Neuronal stem cell (in vitro differentiated cells): ENCODE data around the gene KRT6C.
A peak's percentile ranks its signal among the peaks of the same experiment; 100 is the strongest.

Experiments used
- DNase-seq: peaks from one replicate; pipeline ENCODE4 v3.0.0-alpha.2; 2013; ENCODE audit warnings: low spot score
- H2AFZ ChIP-seq: one replicate; pipeline ENCODE4 v1.6.1; 2013; ENCODE audit warnings: mild to moderate bottlenecking, low read length, inconsistent platforms
- H2AK5ac ChIP-seq: 2 replicates; pipeline ENCODE4 v1.6.1; 2013; ENCODE audit warnings: low read depth, mild to moderate bottlenecking, inconsistent platforms, low read length, moderate library complexity, mixed read lengths
- H2BK120ac ChIP-seq: 2 replicates; pipeline ENCODE4 v1.6.1; 2013; ENCODE audit warnings: low read depth, mild to moderate bottlenecking, inconsistent platforms, low read length, moderate library complexity, mixed read lengths
- H2BK12ac ChIP-seq: one replicate; pipeline ENCODE4 v1.6.1; 2013; ENCODE audit warnings: low read length, inconsistent platforms
- H2BK15ac ChIP-seq: 2 replicates; pipeline ENCODE4 v1.6.1; 2013; ENCODE audit warnings: mild to moderate bottlenecking, low read length, inconsistent platforms, mixed read lengths
- H2BK5ac ChIP-seq: one replicate; pipeline ENCODE4 v1.6.1; 2013; ENCODE audit warnings: inconsistent platforms, mild to moderate bottlenecking, low read length, moderate library complexity
- H3K14ac ChIP-seq: one replicate; pipeline ENCODE4 v1.6.1; 2013; ENCODE audit warnings: low read length, inconsistent platforms
- H3K18ac ChIP-seq: 2 replicates; pipeline ENCODE4 v1.6.1; 2013; ENCODE audit warnings: low read length, inconsistent platforms
- H3K23ac ChIP-seq: 2 replicates; pipeline ENCODE4 v1.6.1; 2013; ENCODE audit warnings: low read depth, mild to moderate bottlenecking, mixed read lengths, low read length, inconsistent platforms; ENCODE audit not compliant: poor library complexity
- H3K27ac ChIP-seq: replicated peaks from 3 replicates; pipeline ENCODE4 v1.5.1; 2013; ENCODE audit warnings: low read length, inconsistent platforms
- H3K27me3 ChIP-seq, 3 experiments: 2 replicates each; pipeline ENCODE4 v1.6.1; 2013; ENCODE audit warnings: low read length in 3 of 3, mild to moderate bottlenecking in 2 of 3, inconsistent platforms in 1 of 3, low read depth in 1 of 3, mixed read lengths in 1 of 3, moderate library complexity in 1 of 3; ENCODE audit not compliant: control insufficient read depth in 3 of 3, insufficient read depth in 3 of 3
- H3K36me3 ChIP-seq, 2 donors: replicated peaks in 1 of 2; 2 replicates each; pipeline ENCODE4 v1.6.1; 2013; ENCODE audit warnings: low read length in 2 of 2; ENCODE audit not compliant: control insufficient read depth in 2 of 2, insufficient read depth in 2 of 2
- H3K4ac ChIP-seq: 2 replicates; pipeline ENCODE4 v1.6.1; 2013; ENCODE audit warnings: inconsistent platforms, mild to moderate bottlenecking, low read length, moderate library complexity
- H3K4me1 ChIP-seq, 2 donors: 1 replicate in 1 of 2; 2 replicates in 1 of 2; pipeline ENCODE4 v1.6.1; 2013; ENCODE audit warnings: low read length in 2 of 2, low read depth in 1 of 2; ENCODE audit not compliant: control insufficient read depth in 2 of 2, insufficient read depth in 1 of 2
- H3K4me2 ChIP-seq: one replicate; pipeline ENCODE4 v1.6.1; 2013; ENCODE audit warnings: mild to moderate bottlenecking, low read length, inconsistent platforms; ENCODE audit not compliant: insufficient read depth, poor library complexity, severe bottlenecking
- H3K4me3 ChIP-seq, 2 donors: 2 replicates each; pipeline ENCODE4 v1.5.1; 2013; ENCODE audit warnings: low read length in 2 of 2, mild to moderate bottlenecking in 2 of 2, inconsistent platforms in 1 of 2, moderate library complexity in 1 of 2
- H3K79me1 ChIP-seq: one replicate; pipeline ENCODE4 v1.6.1; 2013; ENCODE audit warnings: low read depth, mild to moderate bottlenecking, inconsistent platforms, low read length, moderate library complexity
- H3K9ac ChIP-seq: one replicate; pipeline ENCODE4 v1.6.1; 2013; ENCODE audit warnings: mild to moderate bottlenecking, low read depth, low read length, inconsistent platforms; ENCODE audit not compliant: poor library complexity
- H3K9me3 ChIP-seq, 2 donors: replicated peaks in 1 of 2; 2 replicates each; pipeline versions ENCODE3 to v1.6.1; 2013; ENCODE audit warnings: low read length in 2 of 2, mild to moderate bottlenecking in 2 of 2, inconsistent platforms in 1 of 2, low read depth in 1 of 2, mixed read lengths in 1 of 2, moderate library complexity in 1 of 2; ENCODE audit not compliant: control insufficient read depth in 2 of 2, insufficient read depth in 1 of 2
- H4K8ac ChIP-seq: one replicate; pipeline ENCODE4 v1.6.1; 2013; ENCODE audit warnings: low read depth, mild to moderate bottlenecking, inconsistent platforms, low read length, moderate library complexity
- H4K91ac ChIP-seq: one replicate; pipeline ENCODE4 v1.6.1; 2013; ENCODE audit warnings: low read length, low read depth, mild to moderate bottlenecking, inconsistent platforms; ENCODE audit not compliant: poor library complexity
- WGBS, 2 donors: extraction: QIAGEN DNeasy Blood & Tissue Kit; methylation state at CpG; one replicate each; pipeline ENCODE4 v1.1.7; 2013; ENCODE audit warnings: missing lambda C conversion rate in 2 of 2, mixed read lengths in 1 of 2; ENCODE audit not compliant: insufficient read length in 2 of 2, insufficient replicate concordance in 1 of 2; ENCODE audit errors: extremely low coverage in 2 of 2; 5-methylcytosine and 5-hydroxymethylcytosine counted together

KRT6C gene

DNA sequence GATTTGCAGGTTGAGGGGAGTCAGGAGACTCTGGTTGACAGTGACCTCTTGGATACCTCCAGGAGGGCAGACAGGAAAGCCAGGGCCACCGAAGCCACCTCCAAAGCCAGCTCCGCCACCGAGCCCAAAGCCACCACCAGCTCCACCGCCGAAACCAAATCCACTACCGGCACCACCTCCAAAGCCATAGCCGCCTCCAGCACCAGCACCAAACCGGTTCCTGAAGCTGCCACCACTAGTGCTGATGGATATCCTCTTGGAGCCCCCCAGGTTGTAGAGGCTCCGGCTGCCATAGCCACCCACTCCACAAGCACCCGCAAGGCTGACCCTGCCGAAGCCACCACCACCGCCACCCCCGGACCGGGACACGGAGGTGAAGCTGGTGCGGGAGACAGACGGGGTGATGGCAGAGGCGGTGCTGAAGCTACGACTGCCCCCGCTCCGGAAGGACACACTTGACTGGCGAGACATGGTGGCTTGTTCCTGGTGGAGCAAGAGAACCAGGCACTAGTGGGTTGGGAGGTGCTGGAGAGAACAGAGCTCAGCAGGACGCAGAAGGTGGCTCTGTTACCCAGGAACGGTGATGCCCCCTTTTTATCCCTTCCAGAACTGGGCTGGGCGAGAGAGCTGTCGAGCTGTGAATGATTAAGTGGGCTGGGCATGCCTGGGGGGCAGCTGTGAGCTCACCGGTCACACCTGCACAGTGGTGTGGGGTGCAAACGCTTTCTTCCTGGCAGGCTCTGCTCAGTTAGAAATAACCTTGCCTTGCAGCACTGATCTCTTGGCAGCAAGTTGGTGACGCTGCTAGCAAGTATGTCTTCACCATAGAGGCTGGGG lies 46.4 kb upstream of the KRT6C start, which contains the start of gene KRT5:
KRT5 (minus strand) TSS at position 569 of the 837 bp plus-strand sequence; CDS start at position 471, 98 bp downstream.
- no peak within 1 kb of the TSS for H2AFZ ChIP-seq
- H3K18ac ChIP-seq: no peak within 1 kb of the TSS
- H2BK15ac ChIP-seq: no peak within 1 kb of the TSS
- H3K9me3 ChIP-seq: no peaks in the 10 kb centered on the region
- DNase-seq: no peak
- H4K91ac ChIP-seq: no peak within 1 kb of the TSS
- H3K79me1 ChIP-seq: no peaks in the 10 kb centered on the region
- peak within 1 kb of the TSS; percentile 12 for H2BK12ac ChIP-seq
- H3K27me3 ChIP-seq: peaks cover 0 to 7% (median 0%) of the 10 kb centered on the region in 3 experiments
- no peak within 1 kb of the TSS for H3K4me2 ChIP-seq
- H3K23ac ChIP-seq: no peak within 1 kb of the TSS
- no peaks in the 10 kb centered on the region for H3K36me3 ChIP-seq
- peaks cover 0 to 8% of the 10 kb centered on the region in 2 donors for H3K4me1 ChIP-seq
- H2AK5ac ChIP-seq: peak within 1 kb of the TSS; percentile 56
- no CpG with 5 or more reads among the region's 29 CpGs for WGBS, 2 donors
- H3K9ac ChIP-seq: no peak within 1 kb of the TSS
- no peak within 1 kb of the TSS for H2BK5ac ChIP-seq
- H3K27ac ChIP-seq: no peak within 1 kb of the TSS
- H2BK120ac ChIP-seq: no peak within 1 kb of the TSS
- no peak within 1 kb of the TSS for H3K4ac ChIP-seq
- H4K8ac ChIP-seq: no peak within 1 kb of the TSS
- no peak within 1 kb of the TSS for H3K4me3 ChIP-seq
- peak within 1 kb of the TSS; percentile 23 for H3K14ac ChIP-seq

DNA sequence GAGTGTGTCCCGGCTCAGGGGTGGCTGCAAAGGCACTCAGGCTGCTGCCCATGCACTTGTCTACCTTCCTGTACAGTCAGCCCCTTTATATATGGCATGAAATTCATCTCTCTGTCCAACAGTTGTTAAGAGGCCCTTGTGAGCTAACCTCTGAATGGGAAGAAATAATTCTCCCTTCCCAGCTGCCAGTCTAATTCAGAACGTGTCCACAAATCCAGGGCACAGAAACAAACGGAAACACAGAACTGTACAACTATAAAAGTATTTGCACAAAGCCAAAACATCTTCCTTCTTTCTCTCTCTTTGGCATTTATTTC lies 45.7 kb upstream of the KRT6C start:
- Histone ChIP-seq H2BK120ac (no peak overlapping the region), H3K27ac (no peak overlapping the region), H4K91ac (no peak overlapping the region), H2BK15ac (no peak overlapping the region), H3K4me3 (no peak overlapping the region), H3K9me3 (no peaks in the 10 kb centered on the region), H2AFZ (no peak overlapping the region), H3K18ac (no peak overlapping the region), H2BK5ac (no peak overlapping the region), H3K4me2 (no peak overlapping the region), H3K4ac (no peak overlapping the region), H3K79me1 (no peaks in the 10 kb centered on the region), H3K36me3 (no peaks in the 10 kb centered on the region), H4K8ac (no peak overlapping the region), H3K27me3 (peaks cover 0 to 7% (median 0%) of the 10 kb centered on the region in 3 experiments), H3K14ac (no peak overlapping the region), H3K9ac (no peak overlapping the region), H3K4me1 (peaks cover 0 to 6% of the 10 kb centered on the region in 2 donors), H3K23ac (no peak overlapping the region), H2BK12ac (no peak overlapping the region), H2AK5ac (no peak overlapping the region)
- DNase-seq: no peak
- no CpG with 5 or more reads among the region's 3 CpGs for WGBS, 2 donors

DNA sequence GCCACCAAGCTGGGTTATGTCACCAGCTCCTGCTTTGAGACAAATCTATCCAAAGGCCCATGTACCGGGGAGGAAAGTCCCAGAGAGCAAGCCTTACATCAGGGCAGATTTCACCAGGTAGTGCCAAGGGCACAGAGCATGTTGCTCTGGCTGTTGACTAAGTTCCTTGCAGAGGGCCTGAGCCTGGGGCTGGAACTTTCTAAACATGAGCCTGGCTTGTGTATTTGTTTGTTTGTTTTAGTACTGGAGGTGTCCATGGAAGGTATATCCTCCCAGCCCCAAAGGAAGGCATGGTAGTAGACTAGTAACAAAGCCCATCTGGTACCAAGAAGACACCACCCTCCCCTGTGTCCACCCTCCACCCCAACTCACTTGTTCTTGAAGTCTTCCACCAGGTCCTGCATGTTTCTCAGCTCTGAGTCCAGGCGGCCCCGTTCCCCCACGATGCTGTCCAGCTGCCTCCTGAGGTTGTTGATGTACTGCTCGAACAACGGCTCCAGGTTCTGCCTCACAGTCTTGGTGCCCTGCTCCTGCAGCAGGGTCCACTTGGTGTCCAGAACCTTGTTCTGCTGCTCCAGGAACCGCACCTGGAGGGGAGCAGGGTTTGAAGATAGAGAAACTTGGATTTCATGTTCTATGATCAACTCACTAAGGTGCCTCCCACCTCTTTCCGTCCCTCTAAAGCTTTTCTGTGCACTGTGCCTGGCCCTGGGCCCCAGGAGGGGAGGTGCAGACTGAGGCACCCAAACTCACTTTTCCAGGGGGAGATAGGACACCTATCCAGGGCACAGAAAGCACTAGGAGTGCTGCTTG lies 45.2 kb upstream of the KRT6C start:
- WGBS, 2 donors: no CpG with 5 or more reads among the region's 8 CpGs
- DNase-seq: no peak
- Histone ChIP-seq H3K14ac (no peak overlapping the region), H3K23ac (no peak overlapping the region), H2AFZ (no peak overlapping the region), H3K27me3 (peaks cover 0 to 7% (median 0%) of the 10 kb centered on the region in 3 experiments), H2BK5ac (no peak overlapping the region), H4K91ac (no peak overlapping the region), H3K79me1 (no peaks in the 10 kb centered on the region), H3K9me3 (no peaks in the 10 kb centered on the region), H3K36me3 (no peaks in the 10 kb centered on the region), H3K4me3 (no peak overlapping the region), H2BK120ac (no peak overlapping the region), H3K27ac (no peak overlapping the region), H3K18ac (no peak overlapping the region), H3K4me1 (peaks cover 0 to 2% of the 10 kb centered on the region in 2 donors), H2BK12ac (no peak overlapping the region), H3K4ac (no peak overlapping the region), H2AK5ac (no peak overlapping the region), H3K9ac (no peak overlapping the region), H4K8ac (no peak overlapping the region), H3K4me2 (no peak overlapping the region), H2BK15ac (no peak overlapping the region)

DNA sequence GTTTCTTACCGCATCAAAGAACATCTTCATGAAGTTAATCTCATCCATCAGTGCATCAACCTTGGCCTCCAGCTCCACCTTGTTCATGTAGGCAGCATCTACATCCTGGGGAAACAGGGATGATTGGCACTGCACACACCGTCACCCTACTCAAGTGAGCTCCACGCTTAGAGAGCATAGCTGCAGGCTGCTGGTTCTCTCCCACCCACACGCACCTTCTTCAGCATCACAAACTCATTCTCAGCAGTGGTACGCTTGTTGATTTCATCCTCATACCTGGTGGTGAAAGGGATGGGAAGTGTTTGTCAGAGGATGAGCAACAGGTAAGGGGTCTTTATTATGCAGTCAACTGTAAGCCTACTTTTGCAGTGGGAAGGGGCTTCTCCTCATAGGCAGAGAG lies 44.3 kb upstream of the KRT6C start:
- Histone ChIP-seq H2BK5ac (no peak overlapping the region), H3K36me3 (no peaks in the 10 kb centered on the region), H2AK5ac (no peak overlapping the region), H2BK12ac (no peak overlapping the region), H2AFZ (no peak overlapping the region), H3K4ac (no peak overlapping the region), H3K27me3 (peaks cover 0 to 7% (median 0%) of the 10 kb centered on the region in 3 experiments), H4K91ac (no peak overlapping the region), H3K4me1 (peaks cover 0 to 2% of the 10 kb centered on the region in 2 donors), H4K8ac (no peak overlapping the region), H3K4me2 (no peak overlapping the region), H3K4me3 (peak overlapping the region in 1 of 2 donors; percentile 25), H3K79me1 (no peaks in the 10 kb centered on the region), H3K9ac (no peak overlapping the region), H2BK120ac (no peak overlapping the region), H3K23ac (no peak overlapping the region), H3K14ac (no peak overlapping the region), H3K18ac (no peak overlapping the region), H3K27ac (no peak overlapping the region), H3K9me3 (no peaks in the 10 kb centered on the region), H2BK15ac (no peak overlapping the region)
- DNase-seq: no peak
- no CpG with 5 or more reads among the region's 5 CpGs for WGBS, 2 donors
